Liver (tissue), 3 donors: Measurements from ENCODE around the gene AGPAT1.

Experiments used
- CTCF ChIP-seq: fragments of 150-350 bp; IDR thresholded peaks from 2 replicates; pipeline ENCODE4 v1.5.1; 2017; ENCODE audit warnings: improper control_type of control experiment, low read depth, low read length; ENCODE audit not compliant: missing input control
- RAD21 ChIP-seq, 2 donors: IDR thresholded peaks; 2 replicates each; pipeline ENCODE4 v1.6.1; 2016; ENCODE audit warnings: antibody characterized with exemption in 2 of 2, mild to moderate bottlenecking in 2 of 2
- TF ChIP-seq, protein P1 (sequence below): IDR thresholded peaks from 2 replicates; pipeline ENCODE4 v1.6.1; 2016; ENCODE audit warnings: antibody characterized with exemption
- donor health status: healthy.
- donor health status: healthy.

DNA sequence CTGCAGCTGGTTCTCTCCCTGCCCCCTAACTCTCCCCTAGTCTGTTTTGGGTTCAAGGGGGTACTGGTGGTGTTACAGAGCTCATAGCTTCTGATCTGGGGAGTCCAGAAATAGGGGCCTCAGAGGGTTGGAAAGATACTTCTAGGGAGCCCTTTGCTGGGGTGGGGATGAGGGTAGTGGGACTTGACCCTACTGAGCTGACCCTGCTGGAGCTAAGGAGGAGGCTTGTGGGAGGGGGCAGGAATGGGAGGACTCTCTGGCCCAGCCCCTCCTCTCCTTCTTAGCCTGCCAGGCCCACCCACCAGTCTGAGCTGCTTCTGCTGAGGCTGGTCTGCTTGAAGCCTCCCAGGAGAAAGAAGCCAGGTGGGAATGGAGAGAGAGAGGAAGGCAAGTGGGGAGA lies 11.6 kb downstream of the AGPAT1 start, which contains the start of gene EGFL8:
- TF ChIP-seq CTCF (no peak), RAD21 (IDR thresholded peaks at IDR 0.05) (no peak)
- TF ChIP-seq, protein P1, sequence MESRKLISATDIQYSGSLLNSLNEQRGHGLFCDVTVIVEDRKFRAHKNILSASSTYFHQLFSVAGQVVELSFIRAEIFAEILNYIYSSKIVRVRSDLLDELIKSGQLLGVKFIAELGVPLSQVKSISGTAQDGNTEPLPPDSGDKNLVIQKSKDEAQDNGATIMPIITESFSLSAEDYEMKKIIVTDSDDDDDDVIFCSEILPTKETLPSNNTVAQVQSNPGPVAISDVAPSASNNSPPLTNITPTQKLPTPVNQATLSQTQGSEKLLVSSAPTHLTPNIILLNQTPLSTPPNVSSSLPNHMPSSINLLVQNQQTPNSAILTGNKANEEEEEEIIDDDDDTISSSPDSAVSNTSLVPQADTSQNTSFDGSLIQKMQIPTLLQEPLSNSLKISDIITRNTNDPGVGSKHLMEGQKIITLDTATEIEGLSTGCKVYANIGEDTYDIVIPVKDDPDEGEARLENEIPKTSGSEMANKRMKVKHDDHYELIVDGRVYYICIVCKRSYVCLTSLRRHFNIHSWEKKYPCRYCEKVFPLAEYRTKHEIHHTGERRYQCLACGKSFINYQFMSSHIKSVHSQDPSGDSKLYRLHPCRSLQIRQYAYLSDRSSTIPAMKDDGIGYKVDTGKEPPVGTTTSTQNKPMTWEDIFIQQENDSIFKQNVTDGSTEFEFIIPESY = no peak
